ENCODE data around the gene CBLIF. TPM values are rescaled to one million over a fixed set of nuclear protein-coding genes. Genes with fewer than 3 reads are reported as not detected.
"Not testable (repeated sequence)": the region's sequence is repeated elsewhere in the genome, so short reads cannot be mapped to it uniquely, and the experiment has no call there.

The CBLIF gene
- polyA plus RNA-seq (2011; rRNA removed) (not detected in 2 replicates), polyA minus RNA-seq (2011; rRNA and poly(A)+ RNA removed) (not detected in 2 replicates)

GRCh38 chr11:59845399-59845798, at the start of gene CBLIF:
Gene CBLIF, minus strand, starts transcription at chr11:59845499. Its CDS starts 46 bp downstream, at chr11:59845453.
- TF ChIP-seq CTCF (IDR thresholded peaks at IDR 0.05; ENCODE audit: low read depth, low read length) = no peak
- ChIA-PET CTCF (no interaction called here), POLR2A (no interaction called here)
- no peak within 1 kb of the TSS for H3K27ac ChIP-seq (ENCODE audit: low read depth, low read length)
- no peaks in the 10 kb centered on the region for H3K9me3 ChIP-seq (ENCODE audit: control insufficient read depth, insufficient read depth, low read length)
- no peaks in the 10 kb centered on the region for H3K27me3 ChIP-seq (ENCODE audit: control insufficient read depth, insufficient read depth, low read length)
- no peak within 1 kb of the TSS for H3K4me3 ChIP-seq (ENCODE audit: low read depth, low read length)
- DNase-seq (ENCODE audit: low read depth, low spot score) = no peak

- CTCF ChIA-PET = interaction anchor here (1.0 kb wide), 1 partner anchor 25 kb away, joined by 3 read pairs; no protein-coding TSS in a partner anchor
- TF ChIP-seq CTCF (IDR thresholded peaks at IDR 0.05; ENCODE audit: low read depth, low read length) = no peak
- POLR2A ChIA-PET = no interaction called here
- no peak overlapping the region for H3K4me3 ChIP-seq (ENCODE audit: low read depth, low read length)
- H3K9me3 ChIP-seq (ENCODE audit: control insufficient read depth, insufficient read depth, low read length) = peaks cover 14% of the 10 kb centered on the region
- no peak for DNase-seq (ENCODE audit: low read depth, low spot score)
- H3K27ac ChIP-seq (ENCODE audit: low read depth, low read length) = no peak overlapping the region
- no peaks in the 10 kb centered on the region for H3K27me3 ChIP-seq (ENCODE audit: control insufficient read depth, insufficient read depth, low read length)
Observed at GRCh38 chr11:59894616-59895015, 49.3 kb upstream of the CBLIF start.

- DNase-seq (ENCODE audit: low read depth, low spot score) = no peak
- POLR2A ChIA-PET = no interaction called here
- Histone ChIP-seq H3K27ac (ENCODE audit: low read depth, low read length) (no peak overlapping the region), H3K4me3 (ENCODE audit: low read depth, low read length) (no peak overlapping the region), H3K27me3 (ENCODE audit: control insufficient read depth, insufficient read depth, low read length) (no peaks in the 10 kb centered on the region), H3K9me3 (ENCODE audit: control insufficient read depth, insufficient read depth, low read length) (peaks cover 7% of the 10 kb centered on the region; the same call in 1 of the 2 replicates)
- no peak for TF ChIP-seq CTCF (IDR thresholded peaks at IDR 0.05; ENCODE audit: low read depth, low read length)
- CTCF ChIA-PET = no interaction called here
Observed at GRCh38 chr11:59891781-59892181, 46.5 kb upstream of the CBLIF start.

- H3K27me3 ChIP-seq (ENCODE audit: control insufficient read depth, insufficient read depth, low read length); H3K4me3 ChIP-seq (ENCODE audit: low read depth, low read length); POLR2A ChIA-PET; H3K27ac ChIP-seq (ENCODE audit: low read depth, low read length); CTCF ChIA-PET; H3K9me3 ChIP-seq (ENCODE audit: control insufficient read depth, insufficient read depth, low read length); DNase-seq (ENCODE audit: low read depth, low spot score): not testable (repeated sequence)
Observed at GRCh38 chr11:59887156-59887555, 41.9 kb upstream of the CBLIF start.

GRCh38 chr11:59883597-59883996, 38.3 kb upstream of the CBLIF start:
- DNase-seq (ENCODE audit: low read depth, low spot score) = no peak
- no peak for TF ChIP-seq CTCF (IDR thresholded peaks at IDR 0.05; ENCODE audit: low read depth, low read length)
- H3K27ac ChIP-seq (ENCODE audit: low read depth, low read length) = no peak overlapping the region
- no peaks in the 10 kb centered on the region for H3K9me3 ChIP-seq (ENCODE audit: control insufficient read depth, insufficient read depth, low read length)
- H3K4me3 ChIP-seq (ENCODE audit: low read depth, low read length) = no peak overlapping the region
- CTCF ChIA-PET = no interaction called here
- H3K27me3 ChIP-seq (ENCODE audit: control insufficient read depth, insufficient read depth, low read length) = no peaks in the 10 kb centered on the region
- POLR2A ChIA-PET = no interaction called here

- no peak for DNase-seq (ENCODE audit: low read depth, low spot score)
- Histone ChIP-seq H3K27me3 (ENCODE audit: control insufficient read depth, insufficient read depth, low read length) (no peaks in the 10 kb centered on the region), H3K4me3 (ENCODE audit: low read depth, low read length) (no peak overlapping the region), H3K9me3 (ENCODE audit: control insufficient read depth, insufficient read depth, low read length) (no peaks in the 10 kb centered on the region), H3K27ac (ENCODE audit: low read depth, low read length) (no peak overlapping the region)
- ChIA-PET POLR2A (no interaction called here), CTCF (no interaction called here)
- TF ChIP-seq CTCF (IDR thresholded peaks at IDR 0.05; ENCODE audit: low read depth, low read length) = no peak
Observed at GRCh38 chr11:59879567-59879966, 34.3 kb upstream of the CBLIF start.

Measured in AG04450 (cell line).